Activated naive CD4-positive, alpha-beta T cell treated with anti-CD3 and anti-CD28 coated beads for 36 hours (primary cell): ENCODE measurements around the gene MMP25. TPM values are rescaled to one million over a fixed set of nuclear protein-coding genes. Genes with fewer than 3 reads are reported as not detected.

Source experiments
- CTCF ChIA-PET: fragments of 350-600 bp; sonication (Branson Sonifier 250); formaldehyde crosslinking; loops from one replicate; lab custom pipeline; 2021; ENCODE audit warnings: antibody characterized with exemption; lab: Charles Lee
- DNase-seq: peaks from one replicate; pipeline ENCODE4 v3.0.0-alpha.2; 2020
- H3K27ac Mint-ChIP-seq: one replicate; pipeline ENCODE4 v1.8.0; 2021; ENCODE audit warnings: mild to moderate bottlenecking, mixed read lengths
- H3K27me3 Mint-ChIP-seq: one replicate; pipeline ENCODE4 v1.8.0; 2021; ENCODE audit warnings: low read depth, mixed read lengths
- H3K36me3 Mint-ChIP-seq: one replicate; pipeline ENCODE4 v1.8.0; 2021; ENCODE audit warnings: low read depth, mixed read lengths
- H3K4me1 Mint-ChIP-seq: one replicate; pipeline ENCODE4 v1.8.0; 2021; ENCODE audit warnings: low read depth, mixed read lengths
- H3K4me3 Mint-ChIP-seq: one replicate; pipeline ENCODE4 v1.8.0; 2021; ENCODE audit warnings: mild to moderate bottlenecking, moderate library complexity, mixed read lengths
- H3K9me3 Mint-ChIP-seq: one replicate; pipeline ENCODE4 v1.8.0; 2021; ENCODE audit warnings: mixed read lengths
- intact Hi-C: fragments of 100-400 bp; cut with micrococcal nuclease; formaldehyde crosslinking; loops from one replicate; pipeline ENCODE4 v1.15.1; 2023
- total RNA-seq, 2 experiments: library from RNA; stranded (reverse); gene quantifications; one replicate each; pipeline ENCODE4 v1.2.3, GENCODE V29; 2021

Gene MMP25
- total RNA-seq, 2 experiments from 2014 or later: 0.29 to 0.37 TPM

DNA sequence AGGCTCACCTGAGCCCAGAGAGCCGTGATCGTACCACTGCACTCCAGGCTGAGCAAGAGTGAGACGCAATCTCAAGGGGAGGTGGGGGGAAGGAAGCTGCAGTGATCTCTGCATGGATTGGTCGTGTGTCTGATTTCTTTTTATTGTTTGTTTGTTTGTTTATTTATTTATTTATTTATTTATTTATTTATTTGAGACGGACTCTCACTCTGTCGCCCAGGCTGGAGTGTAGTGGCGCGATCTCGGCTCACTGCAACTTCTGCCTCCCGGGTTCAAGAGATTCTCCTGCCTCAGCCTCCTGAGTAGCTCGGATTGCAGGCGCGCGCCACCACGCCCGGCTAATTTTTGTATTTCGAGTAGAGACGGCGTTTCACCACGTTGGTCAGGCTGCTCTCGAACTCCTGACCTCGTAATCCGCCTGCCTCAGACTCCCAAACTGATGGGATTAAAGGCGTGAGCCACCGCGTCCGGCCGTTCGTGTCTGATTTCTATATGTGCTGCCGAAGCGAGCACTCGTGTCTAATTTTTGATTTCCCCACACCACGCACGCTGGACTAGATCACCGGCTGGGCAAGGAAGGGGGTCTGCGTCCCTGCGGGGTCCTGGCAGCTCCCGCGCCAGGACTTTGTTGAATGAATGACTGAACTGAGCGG lies 26.6 kb upstream of the MMP25 start:
- CTCF ChIA-PET: interaction anchor here (0.7 to 17.7 kb wide), 5 partner anchors 8 to 129 kb away, joined by 3 to 310 read pairs (median 14); partner anchors contain the start of gene CLDN9
- H3K36me3 Mint-ChIP-seq: peaks cover 2% of the 10 kb centered on the region
- H3K27me3 Mint-ChIP-seq: peaks cover 5% of the 10 kb centered on the region
- peak overlapping the region; percentile 46 for H3K27ac Mint-ChIP-seq
- DNase-seq: no peak
- H3K4me3 Mint-ChIP-seq: peak overlapping the region; percentile 79
- no peaks in the 10 kb centered on the region for H3K9me3 Mint-ChIP-seq
- peaks cover 44% of the 10 kb centered on the region for H3K4me1 Mint-ChIP-seq
- intact Hi-C loops: loop anchor here (2.0 to 5.0 kb wide), 7 partner anchors 15 to 972 kb away; partner anchors contain the start of genes CLUAP1, NTHL1, SRRM2 and TSC2

DNA sequence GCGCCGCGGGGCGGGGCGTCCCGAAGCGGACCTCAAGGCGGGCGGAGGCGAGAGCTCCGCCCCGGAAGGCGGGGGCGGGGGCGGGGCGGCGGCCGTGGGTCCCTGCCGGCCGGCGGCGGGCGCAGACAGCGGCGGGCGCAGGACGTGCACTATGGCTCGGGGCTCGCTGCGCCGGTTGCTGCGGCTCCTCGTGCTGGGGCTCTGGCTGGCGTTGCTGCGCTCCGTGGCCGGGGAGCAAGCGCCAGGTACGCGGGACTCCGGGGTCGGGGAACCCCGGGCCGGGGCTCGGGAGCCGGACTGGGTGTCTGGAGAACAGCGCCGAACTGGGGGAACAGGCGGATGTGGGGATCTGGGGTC lies 26.1 kb upstream of the MMP25 start, which contains the start of gene TNFRSF12A:
Gene TNFRSF12A, plus strand, starts transcription at position 122 of the 357 bp plus-strand sequence. Its CDS starts 30 bp downstream, at position 152.
- peak; percentile 62 for DNase-seq
- CTCF ChIA-PET: interaction anchor here (1.4 to 17.7 kb wide), 4 partner anchors 8 to 46 kb away, joined by 4 to 310 read pairs (median 40); partner anchors contain the start of gene CLDN9
- intact Hi-C loops: loop anchor here (2.0 to 5.0 kb wide), 7 partner anchors 15 to 973 kb away; partner anchors contain the start of genes CLUAP1, NTHL1, SRRM2 and TSC2
- Mint-ChIP-seq H3K36me3 (peaks cover 2% of the 10 kb centered on the region), H3K27me3 (peaks cover 5% of the 10 kb centered on the region), H3K4me1 (peaks cover 47% of the 10 kb centered on the region), H3K27ac (peak within 1 kb of the TSS; percentile 98), H3K9me3 (no peaks in the 10 kb centered on the region), H3K4me3 (peak within 1 kb of the TSS; percentile 95)

DNA sequence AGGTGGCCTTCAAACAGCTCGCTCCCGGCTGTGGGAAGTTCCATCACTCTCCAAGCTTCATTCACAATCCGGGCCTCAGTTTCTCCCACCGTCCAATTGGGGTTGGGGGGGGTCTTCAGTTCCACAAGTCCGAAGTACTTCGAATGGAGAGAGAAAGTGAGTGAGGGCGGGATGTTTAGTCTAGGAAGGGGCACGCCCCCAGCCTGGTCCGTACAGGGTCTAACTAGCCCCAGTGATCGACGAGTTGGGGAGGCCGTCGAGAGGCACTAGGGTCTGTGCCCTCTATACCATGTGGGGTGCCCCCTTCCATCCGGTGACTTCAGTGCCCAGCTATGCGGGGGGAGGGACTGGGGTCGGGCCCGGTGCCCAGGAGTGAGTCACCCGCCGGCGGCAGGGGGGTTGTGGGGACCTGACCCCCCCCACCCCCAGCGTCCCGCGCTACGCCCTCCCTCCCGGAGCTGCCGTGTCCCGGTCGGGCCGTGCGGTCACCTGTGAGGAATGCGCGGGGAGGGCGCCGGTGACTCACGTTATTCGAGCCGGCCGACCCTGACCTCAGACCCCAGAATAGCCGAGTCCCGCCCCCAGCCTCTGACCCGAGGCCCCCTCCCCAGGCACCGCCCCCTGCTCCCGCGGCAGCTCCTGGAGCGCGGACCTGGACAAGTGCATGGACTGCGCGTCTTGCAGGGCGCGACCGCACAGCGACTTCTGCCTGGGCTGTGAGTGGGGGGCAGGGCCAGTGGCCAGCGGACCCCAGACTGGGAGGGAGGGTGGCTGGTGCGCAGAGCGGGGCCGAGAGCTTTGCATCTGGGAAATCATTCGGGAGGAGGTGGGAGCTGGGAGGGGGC lies 25.5 kb upstream of the MMP25 start:
- CTCF ChIA-PET: interaction anchor here (0.5 to 17.7 kb wide), 6 partner anchors 7 to 108 kb away, joined by 4 to 310 read pairs (median 10); partner anchors contain the start of gene CLDN9
- peaks cover 5% of the 10 kb centered on the region for H3K27me3 Mint-ChIP-seq
- DNase-seq: peak; percentile 63
- H3K36me3 Mint-ChIP-seq: peaks cover 2% of the 10 kb centered on the region
- intact Hi-C loops: loop anchor here (2.0 to 5.0 kb wide), 7 partner anchors 16 to 974 kb away; partner anchors contain the start of genes CLUAP1, NTHL1, SRRM2 and TSC2
- H3K27ac Mint-ChIP-seq: peak overlapping the region; percentile 98
- peaks cover 51% of the 10 kb centered on the region for H3K4me1 Mint-ChIP-seq
- H3K4me3 Mint-ChIP-seq: peak overlapping the region; percentile 95
- no peaks in the 10 kb centered on the region for H3K9me3 Mint-ChIP-seq

DNA sequence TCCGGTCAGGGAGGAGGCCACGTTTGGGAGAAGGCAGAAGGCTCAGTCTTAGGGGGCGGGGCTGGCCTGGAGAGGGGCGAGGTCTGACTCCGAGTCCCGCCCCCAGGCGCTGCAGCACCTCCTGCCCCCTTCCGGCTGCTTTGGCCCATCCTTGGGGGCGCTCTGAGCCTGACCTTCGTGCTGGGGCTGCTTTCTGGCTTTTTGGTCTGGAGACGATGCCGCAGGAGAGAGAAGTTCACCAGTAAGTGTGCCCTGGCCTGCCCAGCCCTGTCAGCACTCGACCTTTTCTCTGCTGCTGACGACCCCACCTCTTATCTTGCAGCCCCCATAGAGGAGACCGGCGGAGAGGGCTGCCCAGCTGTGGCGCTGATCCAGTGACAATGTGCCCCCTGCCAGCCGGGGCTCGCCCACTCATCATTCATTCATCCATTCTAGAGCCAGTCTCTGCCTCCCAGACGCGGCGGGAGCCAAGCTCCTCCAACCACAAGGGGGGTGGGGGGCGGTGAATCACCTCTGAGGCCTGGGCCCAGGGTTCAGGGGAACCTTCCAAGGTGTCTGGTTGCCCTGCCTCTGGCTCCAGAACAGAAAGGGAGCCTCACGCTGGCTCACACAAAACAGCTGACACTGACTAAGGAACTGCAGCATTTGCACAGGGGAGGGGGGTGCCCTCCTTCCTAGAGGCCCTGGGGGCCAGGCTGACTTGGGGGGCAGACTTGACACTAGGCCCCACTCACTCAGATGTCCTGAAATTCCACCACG lies 24.7 kb upstream of the MMP25 start:
- Mint-ChIP-seq H3K27ac (peak overlapping the region; percentile 98), H3K36me3 (peaks cover 6% of the 10 kb centered on the region), H3K4me1 (peaks cover 51% of the 10 kb centered on the region), H3K9me3 (no peaks in the 10 kb centered on the region), H3K27me3 (peaks cover 5% of the 10 kb centered on the region), H3K4me3 (peak overlapping the region; percentile 95)
- CTCF ChIA-PET: interaction anchor here (0.5 to 17.7 kb wide), 7 partner anchors 10 to 107 kb away, joined by 3 to 310 read pairs (median 4); partner anchors contain the start of gene CLDN9
- peak; percentile 90 for DNase-seq
- intact Hi-C loops: loop anchor here (2.0 to 5.0 kb wide), 8 partner anchors 17 to 974 kb away; partner anchors contain the start of genes CLUAP1, NTHL1, PKMYT1 and SRRM2

DNA sequence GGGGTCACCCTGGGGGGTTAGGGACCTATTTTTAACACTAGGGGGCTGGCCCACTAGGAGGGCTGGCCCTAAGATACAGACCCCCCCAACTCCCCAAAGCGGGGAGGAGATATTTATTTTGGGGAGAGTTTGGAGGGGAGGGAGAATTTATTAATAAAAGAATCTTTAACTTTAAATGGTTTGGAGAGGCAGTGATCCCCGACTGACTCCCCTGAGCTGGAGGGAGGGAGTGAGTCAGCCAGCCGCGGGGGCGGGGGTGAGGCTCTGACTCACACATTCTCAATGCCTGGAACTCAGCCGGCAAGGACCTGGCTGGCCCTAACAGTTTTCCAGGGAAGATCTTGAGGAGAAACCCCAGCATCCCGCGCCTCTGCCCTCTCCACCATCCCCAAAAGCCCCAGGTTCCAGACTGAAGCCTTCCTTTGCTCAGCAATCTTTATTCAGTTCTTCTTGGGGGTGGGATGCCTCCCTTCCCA lies 24.1 kb upstream of the MMP25 start:
- Mint-ChIP-seq H3K4me3 (peak overlapping the region; percentile 95), H3K36me3 (peaks cover 11% of the 10 kb centered on the region), H3K27me3 (peaks cover 5% of the 10 kb centered on the region), H3K27ac (peak overlapping the region; percentile 98), H3K4me1 (peaks cover 51% of the 10 kb centered on the region), H3K9me3 (no peaks in the 10 kb centered on the region)
- peak; percentile 95 for DNase-seq
- CTCF ChIA-PET: interaction anchor here (0.7 to 17.7 kb wide), 6 partner anchors 9 to 107 kb away, joined by 3 to 310 read pairs (median 5); partner anchors contain the start of gene CLDN9
- intact Hi-C loops: loop anchor here (2.0 to 5.0 kb wide), 6 partner anchors 35 to 975 kb away; partner anchors contain the start of genes CLUAP1, NTHL1, PKMYT1 and SRRM2

DNA sequence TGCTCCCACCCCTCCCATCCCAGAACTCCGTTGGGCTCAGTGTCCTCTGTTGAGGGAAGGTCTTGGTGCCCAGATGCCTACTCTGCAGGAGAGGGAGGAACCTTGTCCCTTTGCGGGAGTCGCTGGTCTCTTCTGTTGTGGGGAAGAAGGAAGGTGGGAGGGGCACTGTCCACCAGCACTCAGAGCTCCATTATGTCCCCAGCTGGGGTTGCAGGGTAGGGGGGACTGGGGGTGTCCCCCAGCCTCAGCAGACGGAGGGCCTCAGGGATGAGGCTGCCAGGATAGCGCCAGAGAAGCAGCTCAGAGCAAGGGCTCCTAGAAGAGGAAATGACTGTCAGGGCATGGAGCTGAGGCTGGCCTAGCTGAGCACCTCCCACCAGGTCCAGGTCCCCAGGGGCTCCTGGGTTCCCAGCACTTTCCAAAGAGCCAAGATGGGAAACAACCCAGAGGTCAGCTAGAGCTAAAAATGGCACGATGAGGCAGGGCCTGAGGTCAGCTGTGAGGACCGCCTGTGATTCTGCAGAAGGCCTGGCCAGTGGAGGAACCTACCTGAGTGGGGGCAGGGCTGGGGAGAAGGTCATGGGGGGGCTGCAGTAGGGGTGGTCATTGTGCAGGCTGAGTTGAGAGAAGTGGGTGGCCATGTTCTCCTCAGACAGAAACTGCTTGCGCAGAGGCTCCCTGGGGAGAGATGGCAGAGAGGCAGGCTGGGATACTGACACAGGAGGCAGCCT lies 23.5 kb upstream of the MMP25 start:
- no peaks in the 10 kb centered on the region for H3K9me3 Mint-ChIP-seq
- H3K36me3 Mint-ChIP-seq: peaks cover 11% of the 10 kb centered on the region
- H3K27ac Mint-ChIP-seq: peak overlapping the region; percentile 98
- peaks cover 51% of the 10 kb centered on the region for H3K4me1 Mint-ChIP-seq
- intact Hi-C loops: loop anchor here (2.0 to 5.0 kb wide), 6 partner anchors 34 to 976 kb away; partner anchors contain the start of genes CLUAP1, NTHL1, PKMYT1 and SRRM2
- peaks cover 5% of the 10 kb centered on the region for H3K27me3 Mint-ChIP-seq
- H3K4me3 Mint-ChIP-seq: peak overlapping the region; percentile 95
- peak; percentile 37 for DNase-seq
- CTCF ChIA-PET: interaction anchor here (1.1 to 17.7 kb wide), 5 partner anchors 9 to 106 kb away, joined by 3 to 310 read pairs (median 7); partner anchors contain the start of gene CLDN9

DNA sequence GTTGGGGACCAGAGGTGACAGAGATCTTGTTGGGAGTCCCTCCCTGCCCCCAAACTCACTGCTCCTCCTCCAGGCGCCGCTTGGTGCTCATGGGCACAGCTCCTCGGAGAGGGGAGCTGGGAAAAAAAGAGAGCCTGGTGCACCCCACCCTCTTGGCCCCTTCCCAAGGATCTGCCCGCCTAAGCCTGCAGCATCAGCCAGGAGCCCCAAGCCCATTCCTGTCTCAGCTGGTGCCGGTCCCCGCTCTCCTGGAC lies 23.0 kb upstream of the MMP25 start:
- Mint-ChIP-seq H3K4me3 (peak overlapping the region; percentile 95), H3K27ac (peak overlapping the region; percentile 98), H3K27me3 (peaks cover 6% of the 10 kb centered on the region), H3K9me3 (no peaks in the 10 kb centered on the region), H3K4me1 (peaks cover 49% of the 10 kb centered on the region), H3K36me3 (peaks cover 11% of the 10 kb centered on the region)
- intact Hi-C loops: loop anchor here (2.0 to 5.0 kb wide), 6 partner anchors 34 to 976 kb away; partner anchors contain the start of genes CLUAP1, NTHL1, PKMYT1 and SRRM2
- DNase-seq: peak; percentile 38
- CTCF ChIA-PET: interaction anchor here (1.1 to 17.7 kb wide), 4 partner anchors 8 to 72 kb away, joined by 3 to 310 read pairs (median 35); partner anchors contain the start of gene CLDN9

DNA sequence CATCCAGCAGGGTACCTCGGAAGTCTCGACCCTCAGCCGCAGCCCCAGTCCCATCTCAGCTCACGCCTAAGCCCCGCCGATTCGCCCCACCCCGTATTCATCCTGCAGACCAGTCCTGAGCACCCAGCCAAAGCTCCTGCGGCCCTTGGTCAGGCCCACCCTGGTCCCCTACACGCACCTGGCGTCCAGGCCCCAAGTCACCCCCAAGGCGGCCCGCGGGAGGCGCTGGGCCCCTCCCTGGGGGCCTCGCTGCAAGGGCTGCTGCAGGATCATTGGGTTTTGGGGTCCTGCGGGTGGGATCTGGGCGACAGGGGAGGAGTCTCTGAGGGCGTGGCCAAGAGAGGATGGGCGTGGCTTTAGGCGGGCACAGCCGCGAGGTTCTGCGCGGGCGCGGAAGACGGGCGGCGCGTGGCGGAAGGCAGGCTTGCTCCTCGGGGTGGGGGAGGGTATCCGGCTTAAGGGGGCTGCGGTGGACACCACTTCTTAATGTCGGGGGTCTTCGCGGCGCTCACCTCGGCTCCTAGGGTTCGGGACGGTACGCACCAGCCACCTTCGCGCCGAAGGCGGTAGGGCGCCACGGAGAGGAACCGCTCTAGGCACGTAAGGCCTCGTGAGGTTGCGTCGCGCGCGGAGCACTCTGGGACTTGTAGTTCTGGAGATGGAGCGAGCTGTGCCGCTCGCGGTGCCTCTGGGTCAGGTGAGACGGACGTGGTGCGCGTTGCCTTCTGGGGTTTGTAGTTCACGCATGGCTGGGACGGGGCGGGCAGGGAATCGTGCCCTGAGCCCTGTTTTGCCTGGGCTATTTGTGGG lies 22.5 kb upstream of the MMP25 start, which contains the start of the genes HCFC1R1 and THOC6:
Gene HCFC1R1, minus strand, starts transcription at position 274 of the 810 bp plus-strand sequence. Its CDS starts 1 bp downstream, at position 273.
Gene THOC6, plus strand, starts transcription at position 367 of the 810 bp plus-strand sequence. Its CDS starts 292 bp downstream, at position 659.
- peaks cover 6% of the 10 kb centered on the region for H3K27me3 Mint-ChIP-seq
- peaks cover 50% of the 10 kb centered on the region for H3K4me1 Mint-ChIP-seq
- CTCF ChIA-PET: interaction anchor here (1.1 to 17.7 kb wide), 4 partner anchors 8 to 72 kb away, joined by 3 to 310 read pairs (median 35); partner anchors contain the start of gene CLDN9
- no peaks in the 10 kb centered on the region for H3K9me3 Mint-ChIP-seq
- H3K4me3 Mint-ChIP-seq: peak within 1 kb of the TSS; percentile 95
- intact Hi-C loops: loop anchor here (1.0 to 5.0 kb wide), 9 partner anchors 21 to 977 kb away; partner anchors contain the start of genes CLUAP1, NTHL1, PKMYT1 and SRRM2
- H3K27ac Mint-ChIP-seq: peak within 1 kb of the TSS; percentile 98
- peaks cover 11% of the 10 kb centered on the region for H3K36me3 Mint-ChIP-seq
- peak; percentile 98 for DNase-seq

DNA sequence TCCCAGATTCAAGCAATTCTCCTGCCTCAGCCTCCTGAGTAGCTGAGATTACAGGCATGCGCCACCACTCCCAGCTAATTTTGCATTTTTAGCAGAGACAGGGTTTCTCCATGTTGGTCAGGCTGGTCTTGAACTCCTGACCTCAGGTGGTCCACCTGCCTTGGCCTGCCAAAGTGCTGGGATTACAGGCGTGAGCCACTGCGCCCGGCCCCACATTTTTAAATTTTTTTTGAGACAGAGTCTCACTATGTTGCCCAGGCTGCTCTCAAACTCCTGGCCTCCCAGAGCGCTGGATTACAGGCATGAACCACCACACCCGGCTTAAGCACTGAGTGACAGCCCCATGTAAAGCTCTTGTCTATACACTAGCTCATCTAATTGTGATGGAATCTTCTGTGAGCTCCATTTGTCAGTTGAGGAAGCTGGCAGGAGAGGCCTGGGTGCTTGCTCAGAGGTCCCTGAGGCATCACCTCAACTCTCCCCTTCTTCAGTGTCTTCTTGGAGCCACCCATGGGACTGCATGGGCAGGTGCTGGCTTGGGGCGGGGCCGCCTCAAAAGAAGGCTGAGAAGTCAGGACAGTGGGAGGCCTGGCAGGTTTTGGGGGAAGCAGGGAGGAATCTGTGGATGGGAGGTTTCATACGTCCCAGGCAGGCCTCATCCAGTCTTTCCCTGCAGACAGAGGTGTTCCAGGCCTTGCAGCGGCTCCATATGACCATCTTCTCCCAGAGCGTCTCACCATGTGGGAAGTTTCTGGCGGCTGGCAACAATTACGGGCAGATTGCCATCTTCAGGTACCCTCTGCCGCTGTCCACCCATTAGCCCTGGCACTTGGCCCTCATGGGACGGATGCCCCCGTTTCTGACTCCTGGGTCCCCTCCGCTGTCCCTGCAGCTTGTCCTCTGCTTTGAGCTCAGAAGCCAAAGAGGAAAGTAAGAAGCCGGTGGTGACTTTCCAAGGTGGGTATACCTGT lies 21.0 kb upstream of the MMP25 start:
- CTCF ChIA-PET: interaction anchor here (8.5 to 17.7 kb wide), 2 partner anchors 6 to 19 kb away, joined by 67 to 310 read pairs; partner anchors contain the start of gene CLDN9
- DNase-seq: no peak
- H3K27ac Mint-ChIP-seq: no peak overlapping the region
- H3K9me3 Mint-ChIP-seq: no peaks in the 10 kb centered on the region
- no peak overlapping the region for H3K4me3 Mint-ChIP-seq
- peaks cover 16% of the 10 kb centered on the region for H3K27me3 Mint-ChIP-seq
- intact Hi-C loops: no loop called here
- H3K4me1 Mint-ChIP-seq: peaks cover 52% of the 10 kb centered on the region
- H3K36me3 Mint-ChIP-seq: peaks cover 11% of the 10 kb centered on the region
